Activated naive CD4-positive, alpha-beta T cell treated with anti-CD3 and anti-CD28 coated beads, Interleukin-2, amount 10 ng/mL, durations not matched to agents 7 days and 5 days (primary cell): Measurements from ENCODE around the gene SORL1.

Source experiments
- CTCF ChIA-PET: fragments of 350-600 bp; sonication (Branson Sonifier 250); formaldehyde crosslinking; loops from one replicate; lab custom pipeline; 2021; ENCODE audit warnings: antibody characterized with exemption; lab: Charles Lee
- DNase-seq: peaks from one replicate; pipeline ENCODE4 v3.0.0-alpha.2; 2020
- H3K27ac Mint-ChIP-seq: one replicate; pipeline ENCODE4 v1.8.0; 2021; ENCODE audit warnings: mild to moderate bottlenecking, moderate library complexity, mixed read lengths
- H3K27me3 Mint-ChIP-seq: one replicate; pipeline ENCODE4 v1.8.0; 2021; ENCODE audit warnings: mild to moderate bottlenecking, mixed read lengths
- H3K36me3 Mint-ChIP-seq: one replicate; pipeline ENCODE4 v1.8.0; 2021; ENCODE audit warnings: mixed read lengths
- H3K4me1 Mint-ChIP-seq: one replicate; pipeline ENCODE4 v1.8.0; 2021; ENCODE audit warnings: mixed read lengths
- H3K4me3 Mint-ChIP-seq: one replicate; pipeline ENCODE4 v1.8.0; 2021; ENCODE audit warnings: mild to moderate bottlenecking, moderate library complexity, mixed read lengths
- H3K9me3 Mint-ChIP-seq: one replicate; pipeline ENCODE4 v1.8.0; 2021; ENCODE audit warnings: mixed read lengths

The SORL1 gene

GRCh38 chr11:121608545-121609098 lies 156.5 kb downstream of the SORL1 start:
- Mint-ChIP-seq H3K4me3 (no peak overlapping the region), H3K9me3 (no peaks in the 10 kb centered on the region), H3K27ac (no peak overlapping the region), H3K4me1 (no peaks in the 10 kb centered on the region), H3K36me3 (peaks cover 82% of the 10 kb centered on the region), H3K27me3 (no peaks in the 10 kb centered on the region)
- CTCF ChIA-PET, result no interaction called here
- no peak for DNase-seq

- Mint-ChIP-seq H3K4me1 (no peaks in the 10 kb centered on the region), H3K4me3 (no peak overlapping the region), H3K9me3 (no peaks in the 10 kb centered on the region), H3K27ac (no peak overlapping the region), H3K27me3 (no peaks in the 10 kb centered on the region), H3K36me3 (peaks cover 87% of the 10 kb centered on the region)
- DNase-seq, result no peak
- CTCF ChIA-PET, result interaction anchor here (0.6 kb wide), 1 partner anchor 178 kb away, joined by 3 read pairs; no protein-coding TSS in a partner anchor
These were observed 158.6 kb downstream of the SORL1 start for GRCh38 chr11:121610706-121611105.

GRCh38 chr11:121611242-121611641 lies 159.1 kb downstream of the SORL1 start:
- Mint-ChIP-seq H3K9me3 (no peaks in the 10 kb centered on the region), H3K27me3 (no peaks in the 10 kb centered on the region), H3K36me3 (peaks cover 90% of the 10 kb centered on the region), H3K4me3 (no peak overlapping the region), H3K4me1 (no peaks in the 10 kb centered on the region), H3K27ac (no peak overlapping the region)
- no peak for DNase-seq
- CTCF ChIA-PET, result no interaction called here

GRCh38 chr11:121613724-121614123 lies 161.6 kb downstream of the SORL1 start:
- DNase-seq, result no peak
- CTCF ChIA-PET, result no interaction called here
- Mint-ChIP-seq H3K36me3 (peaks cover 88% of the 10 kb centered on the region), H3K4me1 (no peaks in the 10 kb centered on the region), H3K27ac (no peak overlapping the region), H3K4me3 (no peak overlapping the region), H3K9me3 (no peaks in the 10 kb centered on the region), H3K27me3 (no peaks in the 10 kb centered on the region)

- Mint-ChIP-seq H3K9me3 (no peaks in the 10 kb centered on the region), H3K4me3 (no peak overlapping the region), H3K27ac (no peak overlapping the region), H3K27me3 (no peaks in the 10 kb centered on the region), H3K36me3 (peaks cover 85% of the 10 kb centered on the region), H3K4me1 (no peaks in the 10 kb centered on the region)
- CTCF ChIA-PET, result no interaction called here
- DNase-seq, result no peak
These were observed 162.6 kb downstream of the SORL1 start for GRCh38 chr11:121614636-121615240.

- no peak for DNase-seq
- H3K4me1 Mint-ChIP-seq, result no peaks in the 10 kb centered on the region
- no peaks in the 10 kb centered on the region for H3K27me3 Mint-ChIP-seq
- no peak overlapping the region for H3K4me3 Mint-ChIP-seq
- CTCF ChIA-PET, result no interaction called here
- no peak overlapping the region for H3K27ac Mint-ChIP-seq
- H3K9me3 Mint-ChIP-seq, result no peaks in the 10 kb centered on the region
- H3K36me3 Mint-ChIP-seq, result peaks cover 83% of the 10 kb centered on the region
These were observed 163.4 kb downstream of the SORL1 start for GRCh38 chr11:121615501-121615900.

- no peak for DNase-seq
- CTCF ChIA-PET, result no interaction called here
- H3K4me3 Mint-ChIP-seq, result no peak overlapping the region
- H3K36me3 Mint-ChIP-seq, result peaks cover 87% of the 10 kb centered on the region
- H3K27ac Mint-ChIP-seq, result no peak overlapping the region
- H3K9me3 Mint-ChIP-seq, result no peaks in the 10 kb centered on the region
- H3K4me1 Mint-ChIP-seq, result peaks cover 3% of the 10 kb centered on the region
- no peaks in the 10 kb centered on the region for H3K27me3 Mint-ChIP-seq
These were observed 166.4 kb downstream of the SORL1 start for GRCh38 chr11:121618516-121618915.

- H3K27me3 Mint-ChIP-seq, result no peaks in the 10 kb centered on the region
- H3K36me3 Mint-ChIP-seq, result peaks cover 91% of the 10 kb centered on the region
- no peak for DNase-seq
- no peaks in the 10 kb centered on the region for H3K9me3 Mint-ChIP-seq
- CTCF ChIA-PET, result no interaction called here
- H3K4me3 Mint-ChIP-seq, result no peak overlapping the region
- no peak overlapping the region for H3K27ac Mint-ChIP-seq
- peaks cover 3% of the 10 kb centered on the region for H3K4me1 Mint-ChIP-seq
These were observed 173.8 kb downstream of the SORL1 start for GRCh38 chr11:121625777-121626506.

- peaks cover 88% of the 10 kb centered on the region for H3K36me3 Mint-ChIP-seq
- CTCF ChIA-PET, result no interaction called here
- no peaks in the 10 kb centered on the region for H3K9me3 Mint-ChIP-seq
- no peak overlapping the region for H3K4me3 Mint-ChIP-seq
- DNase-seq, result no peak
- H3K4me1 Mint-ChIP-seq, result peaks cover 3% of the 10 kb centered on the region
- H3K27ac Mint-ChIP-seq, result no peak overlapping the region
- no peaks in the 10 kb centered on the region for H3K27me3 Mint-ChIP-seq
These were observed 174.4 kb downstream of the SORL1 start for GRCh38 chr11:121626507-121626875.

- H3K4me3 Mint-ChIP-seq, result no peak overlapping the region
- no peaks in the 10 kb centered on the region for H3K9me3 Mint-ChIP-seq
- no peak for DNase-seq
- no peak overlapping the region for H3K27ac Mint-ChIP-seq
- CTCF ChIA-PET, result no interaction called here
- peaks cover 1% of the 10 kb centered on the region for H3K4me1 Mint-ChIP-seq
- peaks cover 86% of the 10 kb centered on the region for H3K36me3 Mint-ChIP-seq
- H3K27me3 Mint-ChIP-seq, result no peaks in the 10 kb centered on the region
These were observed 174.9 kb downstream of the SORL1 start for GRCh38 chr11:121626980-121627379.

GRCh38 chr11:121630041-121630440 lies 177.9 kb downstream of the SORL1 start:
- Mint-ChIP-seq H3K36me3 (peaks cover 84% of the 10 kb centered on the region), H3K4me1 (no peaks in the 10 kb centered on the region), H3K4me3 (no peak overlapping the region), H3K27me3 (no peaks in the 10 kb centered on the region), H3K27ac (no peak overlapping the region), H3K9me3 (no peaks in the 10 kb centered on the region)
- DNase-seq, result no peak
- CTCF ChIA-PET, result no interaction called here

GRCh38 chr11:121631456-121631855 lies 179.3 kb downstream of the SORL1 start:
- DNase-seq, result no peak
- H3K4me3 Mint-ChIP-seq, result no peak overlapping the region
- CTCF ChIA-PET, result interaction anchor here (0.9 kb wide), 1 partner anchor 14 kb away, joined by 3 read pairs; no protein-coding TSS in a partner anchor
- H3K27ac Mint-ChIP-seq, result no peak overlapping the region
- H3K4me1 Mint-ChIP-seq, result no peaks in the 10 kb centered on the region
- H3K36me3 Mint-ChIP-seq, result peaks cover 71% of the 10 kb centered on the region
- no peaks in the 10 kb centered on the region for H3K9me3 Mint-ChIP-seq
- no peaks in the 10 kb centered on the region for H3K27me3 Mint-ChIP-seq

GRCh38 chr11:121634273-121634672 lies 182.2 kb downstream of the SORL1 start:
- peaks cover 46% of the 10 kb centered on the region for H3K36me3 Mint-ChIP-seq
- no peaks in the 10 kb centered on the region for H3K9me3 Mint-ChIP-seq
- no peak for DNase-seq
- no peak overlapping the region for H3K27ac Mint-ChIP-seq
- no peaks in the 10 kb centered on the region for H3K4me1 Mint-ChIP-seq
- no peaks in the 10 kb centered on the region for H3K27me3 Mint-ChIP-seq
- CTCF ChIA-PET, result no interaction called here
- H3K4me3 Mint-ChIP-seq, result no peak overlapping the region

- no peaks in the 10 kb centered on the region for H3K27me3 Mint-ChIP-seq
- no peak for DNase-seq
- H3K27ac Mint-ChIP-seq, result no peak overlapping the region
- peaks cover 41% of the 10 kb centered on the region for H3K36me3 Mint-ChIP-seq
- CTCF ChIA-PET, result no interaction called here
- H3K4me1 Mint-ChIP-seq, result no peaks in the 10 kb centered on the region
- H3K4me3 Mint-ChIP-seq, result no peak overlapping the region
- H3K9me3 Mint-ChIP-seq, result no peaks in the 10 kb centered on the region
These were observed 182.8 kb downstream of the SORL1 start for GRCh38 chr11:121634889-121635288.
